GM23248 (cell line): ENCODE data around the gene UST. TPM values are rescaled to one million over a fixed set of nuclear protein-coding genes. Genes with fewer than 3 reads are reported as not detected.
A peak's percentile ranks its signal among the peaks of the same experiment; 100 is the strongest.

Source experiments
- DNase-seq: peaks from one replicate; pipeline ENCODE4 v3.0.0-alpha.2; 2015
- H2AFZ ChIP-seq: fragments of 200-600 bp; sonication (generic); 2 replicates; pipeline ENCODE4 v1.6.1; 2016; ENCODE audit warnings: antibody characterized with exemption
- H3F3A ChIP-seq: fragments of 200-600 bp; sonication (generic); 2 replicates; pipeline ENCODE4 v1.6.1; 2016; ENCODE audit warnings: mild to moderate bottlenecking, antibody characterized with exemption, mixed run types; ENCODE audit not compliant: insufficient read depth
- H3K27ac ChIP-seq: fragments of 200-600 bp; sonication (generic); 2 replicates; pipeline ENCODE4 v1.5.1; 2016; ENCODE audit warnings: mild to moderate bottlenecking
- H3K27me3 ChIP-seq: fragments of 200-600 bp; sonication (generic); replicated peaks from 2 replicates; pipeline ENCODE4 v1.6.1; 2016; ENCODE audit warnings: mild to moderate bottlenecking; ENCODE audit not compliant: insufficient read depth
- H3K36me3 ChIP-seq: fragments of 200-600 bp; sonication (generic); 2 replicates; pipeline ENCODE4 v1.6.1; 2016; ENCODE audit warnings: low read depth, mild to moderate bottlenecking
- H3K4me1 ChIP-seq: fragments of 200-600 bp; sonication (generic); 2 replicates; pipeline ENCODE4 v1.6.1; 2016; ENCODE audit warnings: mild to moderate bottlenecking; ENCODE audit not compliant: insufficient read depth
- H3K4me2 ChIP-seq: fragments of 200-600 bp; sonication (generic); one replicate; pipeline ENCODE4 v1.6.1; 2016; ENCODE audit warnings: mild to moderate bottlenecking; ENCODE audit not compliant: unreplicated experiment
- H3K4me3 ChIP-seq: fragments of 200-600 bp; sonication (generic); 2 replicates; pipeline ENCODE4 v1.5.1; 2016; ENCODE audit warnings: mild to moderate bottlenecking
- H3K79me2 ChIP-seq: fragments of 200-600 bp; sonication (generic); 2 replicates; pipeline ENCODE4 v1.6.1; 2016; ENCODE audit warnings: mild to moderate bottlenecking; ENCODE audit not compliant: insufficient read depth
- H3K9ac ChIP-seq: fragments of 200-600 bp; sonication (generic); 2 replicates; pipeline ENCODE4 v1.6.1; 2016; ENCODE audit warnings: mild to moderate bottlenecking
- H3K9me2 ChIP-seq: fragments of 200-600 bp; sonication (generic); 2 replicates; pipeline ENCODE4 v1.6.1; 2016; ENCODE audit warnings: mixed run types, mild to moderate bottlenecking, moderate library complexity; ENCODE audit not compliant: insufficient read depth
- H3K9me3 ChIP-seq: fragments of 200-600 bp; sonication (generic); one replicate; pipeline ENCODE4 v1.6.1; 2017; ENCODE audit warnings: low read depth
- H4K20me1 ChIP-seq: fragments of 200-600 bp; sonication (generic); 2 replicates; pipeline ENCODE4 v1.6.0; 2016; ENCODE audit not compliant: insufficient read depth
- EZH2 ChIP-seq: fragments of 200-600 bp; sonication (generic); IDR thresholded peaks from 2 replicates; pipeline ENCODE4 v1.6.1; 2018; ENCODE audit warnings: antibody characterized with exemption, mild to moderate bottlenecking; ENCODE audit not compliant: insufficient read depth, poor library complexity, severe bottlenecking
- EZH2phosphoT487 ChIP-seq: fragments of 200-600 bp; sonication (generic); IDR thresholded peaks from 2 replicates; pipeline ENCODE4 v1.6.1; 2018; ENCODE audit warnings: antibody characterized with exemption, moderate library complexity, mild to moderate bottlenecking, low read depth; ENCODE audit not compliant: insufficient read depth
- WGBS, 2 experiments: methylation state at CpG; one replicate each; pipeline ENCODE4 v1.1.6; 2015 to 2017; ENCODE audit warnings: low lambda C conversion rate in 2 of 2, low coverage in 1 of 2; ENCODE audit errors: missing lambda C conversion rate in 2 of 2; 5-methylcytosine and 5-hydroxymethylcytosine counted together
- in situ Hi-C: fragments of 300-500 bp; cut with MboI; formaldehyde crosslinking; loops from 2 replicates; pipeline ENCODE4 v1.15.0; 2020
- polyA plus RNA-seq: library from polyadenylated mRNA; unstranded; fragments of >200 nt; fragmentation: Nextera tagmentation; extraction: Ambion mirVana; gene quantifications from 2 replicates; pipeline ENCODE4 v1.2.1, GENCODE V29; 2016
- total RNA-seq: library from RNA; depleted of rRNA; stranded (reverse); fragments of >200 nt; shearing (Covaris generic); gene quantifications from 2 replicates; pipeline ENCODE4 v1.2.3, GENCODE V29; 2014

Gene UST
- total and polyA plus RNA-seq, 2 experiments from 2014 or later, result 10.1 to 23.3 TPM

DNA sequence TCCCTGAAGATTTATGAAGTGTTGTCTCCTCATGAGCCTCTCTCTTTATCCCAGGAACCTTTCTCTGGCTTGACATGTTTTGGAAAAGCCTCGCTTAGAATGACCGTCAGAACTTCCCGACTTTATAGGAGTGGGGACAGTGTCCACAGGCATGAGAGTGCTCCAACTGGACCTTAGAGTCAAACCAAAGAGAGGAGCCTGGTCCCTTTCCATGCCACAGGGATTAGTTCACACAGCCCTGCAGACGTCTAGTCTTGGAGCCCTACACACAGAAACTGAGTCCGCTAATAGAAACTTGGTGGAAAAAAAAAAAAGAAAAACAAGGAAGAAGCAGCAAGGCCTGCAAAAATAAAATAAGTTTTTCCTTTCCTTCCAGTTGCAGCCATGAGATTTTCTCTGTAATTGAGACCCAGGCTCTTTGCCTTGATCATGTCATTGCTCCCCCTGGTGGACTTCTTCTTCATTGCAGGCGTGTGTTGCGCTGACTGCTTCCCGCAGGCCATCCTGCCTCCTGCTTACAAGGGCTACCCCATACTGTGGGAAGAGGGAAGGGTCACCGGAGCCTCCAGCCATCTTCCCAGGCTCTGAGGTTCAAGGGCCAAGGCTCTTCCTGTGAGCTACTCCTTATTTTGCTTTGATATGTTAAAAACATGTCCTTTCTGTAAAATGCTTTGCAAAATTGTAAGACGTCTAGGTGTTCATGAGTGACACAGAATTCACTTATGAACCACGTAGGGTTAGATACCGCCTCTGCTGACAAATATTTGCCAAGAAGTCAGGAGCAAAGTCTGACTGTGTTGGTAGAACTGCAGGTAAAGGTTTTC lies 201.0 kb downstream of the UST start:
- no peaks in the 10 kb centered on the region for H3K79me2 ChIP-seq
- DNase-seq, result peak; percentile 81
- no peak overlapping the region for H3K9ac ChIP-seq
- no peak overlapping the region for H3K4me2 ChIP-seq
- no peaks in the 10 kb centered on the region for H3K9me3 ChIP-seq
- H3K27ac ChIP-seq, result no peak overlapping the region
- in situ Hi-C loops, result loop anchor here (10.0 kb wide), 1 partner anchor 203 kb away; the partner anchor contains the start of gene UST
- H2AFZ ChIP-seq, result no peak overlapping the region
- TF ChIP-seq EZH2phosphoT487, result no peak
- H3K27me3 ChIP-seq, result no peaks in the 10 kb centered on the region
- H3K4me3 ChIP-seq, result no peak overlapping the region
- WGBS, 2 experiments, result 22 to 24% methylated on average over 12 of the region's 12 CpGs
- H3K9me2 ChIP-seq, result no peaks in the 10 kb centered on the region
- H3F3A ChIP-seq, result peaks cover 28% of the 10 kb centered on the region
- no peaks in the 10 kb centered on the region for H4K20me1 ChIP-seq
- H3K4me1 ChIP-seq, result peaks cover 48% of the 10 kb centered on the region
- H3K36me3 ChIP-seq, result no peaks in the 10 kb centered on the region

DNA sequence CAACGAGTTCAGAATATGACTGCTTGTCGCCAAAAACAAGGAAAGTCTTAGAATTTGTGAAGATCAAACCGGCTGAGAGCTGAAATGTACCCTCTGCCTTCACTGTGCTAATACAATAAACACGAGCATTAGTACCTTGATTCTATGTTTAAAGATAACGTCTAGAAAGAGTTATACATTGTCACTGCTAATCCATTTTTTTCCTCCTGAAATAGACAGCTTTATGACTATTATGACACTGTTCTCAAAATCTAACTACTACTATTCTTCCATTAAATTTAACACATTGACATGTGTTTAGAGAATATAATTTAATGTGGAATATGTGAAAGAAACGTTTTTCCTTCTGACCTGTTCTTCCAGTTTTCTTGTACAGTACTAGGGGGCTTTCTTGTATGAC lies 204.8 kb downstream of the UST start:
- Histone ChIP-seq H2AFZ (no peak overlapping the region), H3K27ac (no peak overlapping the region)

GRCh38 chr6:148952147-148953035 lies 205.6 kb downstream of the UST start:
- in situ Hi-C loops, result loop anchor here (5.0 kb wide), 1 partner anchor 375 kb away; no protein-coding TSS in a partner anchor
- TF ChIP-seq EZH2phosphoT487, result no peak
- no peak for TF ChIP-seq EZH2
- DNase-seq, result peak; percentile 58

More for the DNA sequence above, 204.8 kb downstream of the UST start:
- Histone ChIP-seq H3K4me3 (no peak overlapping the region), H3K4me2 (no peak overlapping the region), H3K9me2 (no peaks in the 10 kb centered on the region), H3K27me3 (no peaks in the 10 kb centered on the region), H3K9me3 (no peaks in the 10 kb centered on the region), H3K36me3 (no peaks in the 10 kb centered on the region), H4K20me1 (no peaks in the 10 kb centered on the region), H3K79me2 (no peaks in the 10 kb centered on the region), H3K9ac (no peak overlapping the region), H3F3A (peaks cover 13% of the 10 kb centered on the region; the same call in 1 of the 2 replicates), H3K4me1 (peaks cover 21% of the 10 kb centered on the region)
- in situ Hi-C loops, result loop anchor here (5.0 kb wide), 1 partner anchor 374 kb away; no protein-coding TSS in a partner anchor
- WGBS, 2 experiments, result 81 to 87% methylated on average over 6 of the region's 6 CpGs
- TF ChIP-seq EZH2, result no peak
- TF ChIP-seq EZH2phosphoT487, result no peak
- DNase-seq, result no peak

GRCh38 chr6:148954461-148954860 lies 207.6 kb downstream of the UST start:
- H3K4me2 ChIP-seq, result no peak overlapping the region
- H2AFZ ChIP-seq, result no peak overlapping the region
- H4K20me1 ChIP-seq, result no peaks in the 10 kb centered on the region
- H3K9me3 ChIP-seq, result no peaks in the 10 kb centered on the region
- no peak overlapping the region for H3K4me3 ChIP-seq
- DNase-seq, result no peak
- no peaks in the 10 kb centered on the region for H3K79me2 ChIP-seq
- in situ Hi-C loops, result loop anchor here (5.0 kb wide), 1 partner anchor 377 kb away; no protein-coding TSS in a partner anchor
- no peak overlapping the region for H3K9ac ChIP-seq
- 97 to 98% methylated on average over 6 of the region's 6 CpGs for WGBS, 2 experiments
- no peaks in the 10 kb centered on the region for H3K27me3 ChIP-seq
- no peak overlapping the region for H3K27ac ChIP-seq
- no peaks in the 10 kb centered on the region for H3K9me2 ChIP-seq
- peaks cover 13% of the 10 kb centered on the region; the same call in 1 of the 2 replicates for H3F3A ChIP-seq
- TF ChIP-seq EZH2 (no peak), EZH2phosphoT487 (no peak)
- H3K36me3 ChIP-seq, result no peaks in the 10 kb centered on the region
- H3K4me1 ChIP-seq, result peaks cover 21% of the 10 kb centered on the region

More at GRCh38 chr6:148952147-148953035, 205.6 kb downstream of the UST start:
- Histone ChIP-seq H3K4me2 (peak overlapping the region; percentile 43), H3K9me3 (no peaks in the 10 kb centered on the region), H3K9me2 (no peaks in the 10 kb centered on the region), H3K79me2 (no peaks in the 10 kb centered on the region), H3K27ac (peak overlapping the region; percentile 48), H3K4me3 (no peak overlapping the region), H2AFZ (no peak overlapping the region), H3K4me1 (peaks cover 21% of the 10 kb centered on the region), H4K20me1 (no peaks in the 10 kb centered on the region), H3F3A (peaks cover 13% of the 10 kb centered on the region; the same call in 1 of the 2 replicates), H3K36me3 (no peaks in the 10 kb centered on the region), H3K27me3 (no peaks in the 10 kb centered on the region), H3K9ac (peak overlapping the region; percentile 24)
- WGBS, 2 experiments, result 46 to 47% methylated on average over 10 of the region's 10 CpGs
